Skeletal muscle satellite cell (primary cell): ENCODE data around the gene MTFP1.
"Not testable (repeated sequence)": the region's sequence is repeated elsewhere in the genome, so short reads cannot be mapped to it uniquely, and the experiment has no call there.

Experiments
- H3K27me3 ChIP-seq: 2 replicates; pipeline ENCODE4 v1.7.0; 2013; ENCODE audit warnings: low read length; ENCODE audit not compliant: control insufficient read depth, insufficient read depth
- H3K36me3 ChIP-seq: 2 replicates; pipeline ENCODE4 v1.7.0; 2013; ENCODE audit warnings: mild to moderate bottlenecking, control low read depth, low read length; ENCODE audit not compliant: insufficient read depth
- H3K4me1 ChIP-seq: 2 replicates; pipeline ENCODE4 v1.7.0; 2013; ENCODE audit warnings: low read length; ENCODE audit not compliant: control insufficient read depth, insufficient read depth
- H3K4me2 ChIP-seq: 2 replicates; pipeline ENCODE4 v1.7.0; 2013; ENCODE audit warnings: mild to moderate bottlenecking, low read length
- H3K4me3 ChIP-seq: 2 replicates; pipeline ENCODE4 v1.7.0; 2013; ENCODE audit warnings: low read length
- H3K9ac ChIP-seq: 2 replicates; pipeline ENCODE4 v1.7.0; 2013; ENCODE audit warnings: mild to moderate bottlenecking, low read depth, low read length, moderate library complexity
- H3K9me3 ChIP-seq: replicated peaks from 2 replicates; pipeline ENCODE4 v1.7.0; 2013; ENCODE audit warnings: mild to moderate bottlenecking, control low read depth, low read length

The MTFP1 gene

DNA sequence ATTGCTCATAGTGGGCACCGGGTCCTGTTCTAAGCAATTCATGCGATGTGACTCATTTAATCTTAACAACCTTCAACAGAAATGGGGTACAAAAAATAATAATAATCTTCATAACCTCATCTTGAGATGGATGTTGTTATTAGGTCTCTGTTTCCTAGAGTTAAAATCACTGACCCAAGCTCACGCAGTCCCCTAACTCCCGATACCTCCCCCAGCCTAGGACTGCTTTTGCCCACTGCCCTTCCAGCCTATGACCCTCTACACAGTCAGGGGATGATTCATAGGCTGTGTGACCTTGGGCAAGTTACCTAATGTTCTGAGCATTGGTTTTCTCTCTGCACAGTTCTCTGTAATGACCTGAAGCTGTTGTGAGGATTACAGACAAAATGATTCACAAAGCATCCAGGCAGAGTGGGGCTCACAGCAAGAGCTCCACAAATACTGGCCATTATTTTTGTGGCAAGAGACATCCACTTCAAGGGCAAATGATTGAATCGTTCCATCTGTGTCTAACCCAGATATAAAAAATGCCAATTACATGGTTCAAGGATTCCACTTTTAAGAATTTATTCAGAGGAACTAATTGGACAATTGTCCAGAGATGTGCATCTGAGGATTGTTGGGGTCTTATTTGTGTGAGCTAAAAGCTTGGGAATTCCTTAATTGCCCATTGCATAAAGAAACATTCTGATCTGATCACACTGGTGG is 20.0 kb downstream of the MTFP1 start:
- peak overlapping the region; percentile 21 for H3K4me2 ChIP-seq
- no peak overlapping the region for H3K9ac ChIP-seq
- H3K36me3 ChIP-seq: no peaks in the 10 kb centered on the region

DNA sequence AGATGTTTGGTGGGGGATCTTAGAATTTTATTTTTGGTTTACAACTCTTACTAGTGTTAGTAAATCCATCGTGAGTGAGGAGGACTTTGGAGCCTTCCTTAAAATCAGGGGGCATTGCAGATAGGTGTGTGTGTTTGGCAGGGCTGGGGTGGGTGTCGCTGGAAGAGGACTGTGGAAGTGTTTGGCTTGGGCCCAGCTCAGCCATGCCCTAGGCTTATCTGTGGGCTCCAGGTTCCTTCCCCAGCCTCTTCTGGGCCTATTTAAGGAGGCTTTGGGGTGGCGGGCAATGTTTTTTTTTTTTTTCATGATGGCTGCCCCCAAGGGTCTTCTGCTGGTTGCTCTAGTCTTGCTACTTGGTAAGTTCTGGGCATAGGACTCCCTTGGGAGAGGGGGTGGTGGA is 22.1 kb downstream of the MTFP1 start:
- H3K9me3 ChIP-seq: no peaks in the 10 kb centered on the region
- no peak overlapping the region for H3K4me2 ChIP-seq
- H3K4me3 ChIP-seq: no peak overlapping the region
- peaks cover 11% of the 10 kb centered on the region for H3K27me3 ChIP-seq
- H3K4me1 ChIP-seq: peaks cover 22% of the 10 kb centered on the region
- H3K36me3 ChIP-seq: no peaks in the 10 kb centered on the region
- no peak overlapping the region for H3K9ac ChIP-seq

More for the DNA sequence above, 20.0 kb downstream of the MTFP1 start:
- H3K9me3 ChIP-seq: no peaks in the 10 kb centered on the region
- no peak overlapping the region for H3K4me3 ChIP-seq
- peaks cover 9% of the 10 kb centered on the region for H3K27me3 ChIP-seq
- peaks cover 25% of the 10 kb centered on the region for H3K4me1 ChIP-seq

DNA sequence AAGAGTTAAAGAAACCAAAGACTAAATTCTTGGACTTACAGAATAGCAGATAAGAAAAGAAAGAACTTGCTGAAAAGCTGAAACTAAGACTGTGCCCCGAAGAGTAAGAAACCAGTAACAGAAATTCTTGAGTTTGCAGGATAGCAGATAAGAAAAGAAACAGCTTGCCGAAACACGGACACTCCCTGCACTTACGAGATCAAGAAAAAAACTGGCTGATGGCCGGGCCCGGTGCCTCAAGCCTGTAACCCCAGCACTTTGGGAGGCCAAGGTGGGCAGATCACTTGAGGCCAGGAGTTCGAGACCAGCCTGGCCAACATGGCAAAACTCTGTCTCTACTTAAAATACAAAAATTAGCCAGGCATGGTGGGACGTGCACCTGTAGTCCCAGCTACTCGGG is 25.9 kb downstream of the MTFP1 start:
- H3K4me3 ChIP-seq, H3K36me3 ChIP-seq, H3K9me3 ChIP-seq, H3K4me1 ChIP-seq, H3K9ac ChIP-seq, H3K4me2 ChIP-seq: not testable (repeated sequence)
- H3K27me3 ChIP-seq: peaks cover 27% of the 10 kb centered on the region

DNA sequence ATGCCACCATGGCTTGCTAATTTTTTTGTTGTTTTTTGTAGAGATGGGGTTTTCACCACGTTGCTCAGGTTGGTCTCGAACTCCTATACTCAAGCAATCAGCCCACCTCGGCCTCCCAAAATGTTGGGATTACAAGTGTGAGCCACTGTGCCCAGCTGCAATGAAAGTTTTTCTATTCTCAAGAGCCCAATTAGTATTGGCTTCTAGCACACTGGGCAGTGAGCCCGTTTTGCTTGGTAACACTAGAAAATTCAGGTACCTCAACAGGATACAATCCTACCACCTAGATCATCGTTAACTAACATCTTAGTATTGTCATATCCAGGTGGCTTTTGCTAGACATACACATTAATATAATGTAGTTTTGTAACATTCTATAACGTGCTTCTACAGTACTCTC is 27.3 kb downstream of the MTFP1 start:
- Histone ChIP-seq H3K9me3 (no peaks in the 10 kb centered on the region), H3K9ac (no peak overlapping the region), H3K36me3 (no peaks in the 10 kb centered on the region), H3K4me1 (no peaks in the 10 kb centered on the region), H3K4me3 (no peak overlapping the region), H3K27me3 (peaks cover 32% of the 10 kb centered on the region), H3K4me2 (no peak overlapping the region)

DNA sequence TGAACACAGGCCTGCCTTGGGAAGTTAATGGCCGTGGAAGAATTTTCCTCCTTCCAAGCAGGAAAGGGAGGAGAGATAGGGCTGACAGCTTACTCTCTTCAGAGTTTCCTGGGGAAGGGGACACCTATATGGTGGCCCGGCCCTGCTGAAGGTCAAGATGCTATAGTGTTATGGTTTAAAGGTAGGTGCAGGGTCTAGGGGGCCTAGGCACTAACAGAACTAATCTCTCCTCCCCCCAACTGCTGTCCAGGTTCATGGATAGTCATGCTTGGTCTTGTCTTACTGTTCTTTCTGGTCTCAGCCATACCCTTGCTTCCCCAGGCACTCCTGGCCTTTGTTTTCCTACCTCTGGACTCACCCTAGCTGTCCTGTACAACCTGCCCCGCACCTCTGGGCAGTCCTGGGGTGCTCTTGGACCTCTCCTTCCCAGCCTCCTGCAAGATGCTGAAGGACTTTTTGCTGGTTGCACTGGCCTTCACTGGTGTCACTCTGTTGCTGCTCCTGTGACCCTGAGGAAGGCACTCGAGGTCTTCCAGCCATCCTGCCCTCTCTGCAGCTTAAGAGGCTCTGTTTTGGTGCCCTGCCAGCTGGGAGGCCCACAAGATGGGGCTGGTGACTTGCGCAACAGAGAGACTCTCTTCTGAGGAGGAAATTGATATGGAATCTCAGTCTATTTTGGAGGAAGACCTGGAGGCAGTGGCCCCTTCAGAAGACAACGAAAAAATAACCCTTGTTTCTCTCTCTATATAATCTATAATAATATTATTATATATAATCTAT is 28.4 kb downstream of the MTFP1 start:
- H3K9me3 ChIP-seq: no peaks in the 10 kb centered on the region
- no peak overlapping the region for H3K4me3 ChIP-seq
- no peaks in the 10 kb centered on the region for H3K4me1 ChIP-seq
- peaks cover 32% of the 10 kb centered on the region for H3K27me3 ChIP-seq
- H3K36me3 ChIP-seq: no peaks in the 10 kb centered on the region
- no peak overlapping the region for H3K9ac ChIP-seq
- no peak overlapping the region for H3K4me2 ChIP-seq

DNA sequence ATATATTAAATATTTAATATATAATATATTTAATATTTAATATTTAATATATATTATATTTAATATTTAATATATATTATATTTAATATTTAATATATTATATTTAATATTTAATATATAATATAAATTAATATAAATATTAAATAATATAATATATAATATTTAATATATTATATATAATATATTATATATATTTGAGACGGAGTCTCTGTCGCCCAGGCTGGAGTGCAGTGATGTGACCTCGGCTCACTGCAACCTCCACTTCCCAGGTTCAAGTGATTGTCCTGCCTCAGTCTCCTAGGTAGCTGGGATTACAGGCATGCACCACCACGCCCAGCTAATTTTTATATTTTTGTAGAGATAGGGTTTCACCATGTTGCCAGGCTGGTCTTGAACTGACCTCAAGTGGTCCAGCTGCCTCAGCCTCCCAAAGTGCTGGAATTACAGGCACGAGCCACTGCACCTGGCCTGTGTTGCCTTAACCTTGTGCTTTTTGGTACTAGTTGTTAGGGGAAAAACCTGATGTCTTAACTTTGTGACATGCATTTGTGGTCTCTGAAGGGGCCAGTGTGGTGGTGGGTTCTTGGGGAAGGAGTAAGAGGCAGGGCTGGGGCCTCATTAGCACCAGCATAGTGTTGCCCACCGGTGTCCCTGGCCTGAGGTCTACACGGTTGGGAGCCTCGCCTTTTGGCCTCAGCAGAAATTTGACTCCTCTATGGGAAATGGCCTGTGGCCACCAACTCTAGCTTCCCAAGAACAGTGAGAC is 29.7 kb downstream of the MTFP1 start:
- no peak overlapping the region for H3K4me3 ChIP-seq
- H3K9ac ChIP-seq: no peak overlapping the region
- H3K9me3 ChIP-seq: no peaks in the 10 kb centered on the region
- H3K4me2 ChIP-seq: no peak overlapping the region
- H3K36me3 ChIP-seq: no peaks in the 10 kb centered on the region
- H3K4me1 ChIP-seq: no peaks in the 10 kb centered on the region
- H3K27me3 ChIP-seq: peaks cover 27% of the 10 kb centered on the region

DNA sequence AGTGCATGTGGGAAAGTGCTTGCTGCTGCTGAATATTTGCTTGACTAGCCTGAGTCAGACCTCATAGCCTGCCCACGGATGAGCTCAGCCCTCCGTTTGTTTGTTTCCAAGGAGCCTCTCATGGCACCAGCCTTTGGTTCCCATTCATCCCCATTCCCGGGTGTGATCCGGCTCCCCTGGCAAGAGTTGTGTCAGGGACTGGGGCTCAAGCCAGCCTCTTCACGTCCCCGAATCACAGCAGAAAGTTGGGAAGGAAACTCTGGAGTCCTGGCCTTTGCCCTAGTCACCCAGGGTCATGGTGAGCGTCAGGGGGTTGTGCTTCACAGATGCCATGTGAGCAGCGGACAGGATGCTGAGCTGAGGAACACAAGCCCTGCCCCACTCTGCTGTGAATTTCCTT is 32.4 kb downstream of the MTFP1 start:
- H3K27me3 ChIP-seq: peaks cover 20% of the 10 kb centered on the region
- H3K9me3 ChIP-seq: no peaks in the 10 kb centered on the region
- H3K4me1 ChIP-seq: no peaks in the 10 kb centered on the region
- no peaks in the 10 kb centered on the region for H3K36me3 ChIP-seq
- no peak overlapping the region for H3K4me2 ChIP-seq
- H3K4me3 ChIP-seq: no peak overlapping the region
- no peak overlapping the region for H3K9ac ChIP-seq

DNA sequence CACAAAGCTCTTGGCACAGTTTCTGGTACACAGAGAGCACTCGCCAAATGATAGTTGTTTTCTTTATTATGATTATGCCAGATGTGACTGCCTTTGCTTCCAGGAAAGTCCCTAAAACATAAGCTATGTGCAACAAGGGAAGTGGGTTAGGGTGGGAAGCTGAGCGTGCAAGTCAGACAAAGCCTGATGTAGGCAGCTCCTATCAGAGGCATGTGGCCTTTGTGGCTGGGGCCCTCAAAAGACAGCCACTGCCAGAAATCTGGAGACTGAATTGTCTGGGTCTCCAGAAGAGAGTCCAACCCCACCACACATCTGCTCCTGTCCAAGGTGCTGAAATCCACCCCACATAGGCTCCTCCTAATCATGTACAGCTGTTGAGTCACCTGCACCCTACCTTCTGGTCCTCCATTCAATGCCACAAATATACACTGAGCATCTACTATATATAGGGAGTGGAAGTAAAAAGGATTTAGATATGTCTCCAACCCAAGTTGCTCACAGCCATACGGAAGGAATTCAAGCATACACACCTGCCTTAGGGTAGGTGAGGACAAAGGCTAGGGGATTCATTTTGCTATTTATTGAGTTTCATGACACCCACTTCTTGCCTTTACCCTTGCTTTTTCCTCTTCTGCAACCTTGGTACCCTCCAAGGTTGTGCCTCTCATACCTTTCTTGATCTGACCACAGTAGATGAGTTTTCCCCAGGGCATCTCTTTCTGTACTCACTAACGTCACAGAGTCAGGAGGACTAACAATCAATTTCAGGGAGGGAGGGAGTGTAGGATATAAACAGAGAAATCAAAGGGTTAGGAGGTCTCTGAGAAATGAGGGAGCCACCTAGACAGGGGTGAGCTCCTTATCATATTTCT is 33.8 kb downstream of the MTFP1 start:
- H3K9me3 ChIP-seq: no peaks in the 10 kb centered on the region
- H3K4me1 ChIP-seq: no peaks in the 10 kb centered on the region
- H3K27me3 ChIP-seq: peaks cover 11% of the 10 kb centered on the region
- no peak overlapping the region for H3K9ac ChIP-seq
- H3K4me3 ChIP-seq: no peak overlapping the region
- H3K36me3 ChIP-seq: no peaks in the 10 kb centered on the region
- H3K4me2 ChIP-seq: no peak overlapping the region

DNA sequence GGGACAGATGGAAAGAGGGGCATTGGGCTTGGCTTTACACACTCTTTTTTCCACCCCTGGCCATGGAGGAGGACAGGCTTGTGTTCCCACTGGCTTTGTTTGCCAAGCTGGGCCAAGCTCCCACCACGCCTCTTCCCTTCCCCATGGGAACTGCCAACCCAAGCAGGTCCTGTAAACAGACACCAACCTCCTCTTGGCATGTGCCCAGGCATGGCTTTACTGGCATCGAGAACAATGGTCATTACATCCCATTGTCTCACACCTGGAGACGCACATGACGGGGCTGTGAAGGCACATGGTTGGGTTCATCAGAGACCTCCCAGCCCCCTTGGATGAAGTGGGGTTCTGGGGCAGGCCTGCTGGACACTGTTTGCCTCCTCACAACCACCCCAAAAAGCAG is 34.6 kb downstream of the MTFP1 start:
- H3K27me3 ChIP-seq: peaks cover 17% of the 10 kb centered on the region
- no peak overlapping the region for H3K4me3 ChIP-seq
- no peaks in the 10 kb centered on the region for H3K4me1 ChIP-seq
- H3K9me3 ChIP-seq: no peaks in the 10 kb centered on the region
- H3K36me3 ChIP-seq: no peaks in the 10 kb centered on the region
- H3K9ac ChIP-seq: no peak overlapping the region
- H3K4me2 ChIP-seq: no peak overlapping the region

DNA sequence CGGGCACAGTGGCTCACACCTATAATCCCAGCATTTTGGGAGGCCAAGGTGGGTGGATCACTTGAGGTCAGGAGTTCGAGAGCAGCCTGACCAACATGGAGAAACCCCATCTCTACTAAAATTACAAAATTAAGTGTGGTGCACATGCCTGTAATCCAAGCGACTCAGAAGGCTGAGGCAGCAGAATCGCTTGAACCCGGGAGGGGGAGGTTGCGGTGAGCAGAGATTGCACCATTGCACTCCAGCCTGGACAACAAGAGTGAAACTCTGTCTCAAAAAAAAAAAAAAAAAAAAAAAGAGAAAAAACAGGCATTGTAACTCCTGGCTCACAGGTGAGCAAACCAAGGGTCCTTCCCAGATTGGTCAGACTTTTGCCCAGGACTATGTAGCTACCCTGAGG is 35.0 kb downstream of the MTFP1 start:
- H3K9me3 ChIP-seq, H3K36me3 ChIP-seq, H3K4me3 ChIP-seq, H3K4me1 ChIP-seq, H3K9ac ChIP-seq, H3K4me2 ChIP-seq: not testable (repeated sequence)
- H3K27me3 ChIP-seq: peaks cover 17% of the 10 kb centered on the region

DNA sequence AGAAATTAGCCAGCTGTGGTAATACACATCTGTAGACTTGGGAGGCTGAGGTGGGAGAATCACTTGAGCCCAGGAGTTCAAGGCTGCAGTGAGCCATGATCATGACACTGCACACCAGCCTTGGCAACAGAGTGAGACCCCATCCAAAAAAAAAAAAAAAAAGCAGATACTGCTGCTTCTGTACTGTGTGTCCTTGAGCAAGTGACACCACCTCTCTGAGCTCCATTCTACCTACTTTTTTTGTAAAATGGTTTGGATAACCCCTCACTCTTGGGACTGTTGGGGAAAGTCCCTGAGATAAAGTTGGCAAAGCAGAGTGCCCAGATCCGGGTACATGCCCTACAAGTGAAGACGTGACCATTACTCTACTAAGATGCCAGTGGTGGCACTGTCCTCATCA is 43.6 kb downstream of the MTFP1 start:
- Histone ChIP-seq H3K9ac (no peak overlapping the region), H3K36me3 (no peaks in the 10 kb centered on the region), H3K27me3 (peaks cover 67% of the 10 kb centered on the region), H3K4me1 (no peaks in the 10 kb centered on the region), H3K9me3 (no peaks in the 10 kb centered on the region), H3K4me2 (no peak overlapping the region), H3K4me3 (no peak overlapping the region)
